ENCODE data around the gene RPS15A. TPM values are rescaled to one million over a fixed set of nuclear protein-coding genes. Genes with fewer than 3 reads are reported as not detected.
"Not testable (repeated sequence)": the region's sequence is repeated elsewhere in the genome, so short reads cannot be mapped to it uniquely, and the experiment has no call there.

The RPS15A gene
- total and polyA plus RNA-seq, 2 experiments from 2014 or later: 588 to 2,370 TPM

GRCh38 chr16:18742870-18743269 is 47.3 kb downstream of the RPS15A start:
- H3K27me3 ChIP-seq; H3K4me3 ChIP-seq; DNase-seq (ENCODE audit: low spot score); H3K9me3 ChIP-seq (ENCODE audit: low read depth); H4K20me1 ChIP-seq (ENCODE audit: insufficient read depth, poor library complexity, severe bottlenecking); H3K36me3 ChIP-seq (replicated peaks; ENCODE audit: insufficient read depth, low read depth); H3K4me2 ChIP-seq; H2AFZ ChIP-seq; H3K27ac ChIP-seq; H3K9me2 ChIP-seq (replicated peaks; ENCODE audit: insufficient read depth); H3K79me2 ChIP-seq; H3K4me1 ChIP-seq (ENCODE audit: insufficient read depth): not testable (repeated sequence)
- WGBS (ENCODE audit: low lambda C conversion rate, missing lambda C conversion rate): 85% methylated on average over 5 of the region's 8 CpGs

GRCh38 chr16:18740027-18740426 is 50.1 kb downstream of the RPS15A start:
- not testable (repeated sequence) for H3K27me3 ChIP-seq; DNase-seq (ENCODE audit: low spot score); H3K79me2 ChIP-seq; H3K27ac ChIP-seq; H3K4me2 ChIP-seq; H3K9me2 ChIP-seq (replicated peaks; ENCODE audit: insufficient read depth); H3K9me3 ChIP-seq (ENCODE audit: low read depth); H2AFZ ChIP-seq; H3K36me3 ChIP-seq (replicated peaks; ENCODE audit: insufficient read depth, low read depth); H4K20me1 ChIP-seq (ENCODE audit: insufficient read depth, poor library complexity, severe bottlenecking); H3K4me3 ChIP-seq; H3K4me1 ChIP-seq (ENCODE audit: insufficient read depth)
- 67% methylated on average over 1 of the region's 3 CpGs for WGBS (ENCODE audit: low lambda C conversion rate, missing lambda C conversion rate)

GRCh38 chr16:18738768-18739167 is 51.4 kb downstream of the RPS15A start:
- H3K9me2 ChIP-seq (replicated peaks; ENCODE audit: insufficient read depth); H3K36me3 ChIP-seq (replicated peaks; ENCODE audit: insufficient read depth, low read depth); H3K4me3 ChIP-seq; H3K79me2 ChIP-seq; H3K4me2 ChIP-seq; H3K4me1 ChIP-seq (ENCODE audit: insufficient read depth); H2AFZ ChIP-seq; H3K9me3 ChIP-seq (ENCODE audit: low read depth); H4K20me1 ChIP-seq (ENCODE audit: insufficient read depth, poor library complexity, severe bottlenecking); H3K27ac ChIP-seq; H3K27me3 ChIP-seq; DNase-seq (ENCODE audit: low spot score): not testable (repeated sequence)
- WGBS (ENCODE audit: low lambda C conversion rate, missing lambda C conversion rate): 84% methylated on average over 4 of the region's 4 CpGs

- not testable (repeated sequence) for DNase-seq (ENCODE audit: low spot score)
Measured at GRCh38 chr16:18734279-18734678, 55.9 kb downstream of the RPS15A start.

More at GRCh38 chr16:18734279-18734678, 55.9 kb downstream of the RPS15A start:
- H3K4me3 ChIP-seq; H3K79me2 ChIP-seq; H3K9me3 ChIP-seq (ENCODE audit: low read depth); H3K27me3 ChIP-seq; H3K36me3 ChIP-seq (replicated peaks; ENCODE audit: insufficient read depth, low read depth); H4K20me1 ChIP-seq (ENCODE audit: insufficient read depth, poor library complexity, severe bottlenecking); H3K4me1 ChIP-seq (ENCODE audit: insufficient read depth); H3K4me2 ChIP-seq; H2AFZ ChIP-seq; H3K27ac ChIP-seq; H3K9me2 ChIP-seq (replicated peaks; ENCODE audit: insufficient read depth): not testable (repeated sequence)
- WGBS (ENCODE audit: low lambda C conversion rate, missing lambda C conversion rate): 90% methylated on average over 16 of the region's 27 CpGs

Other genes with a start within 250 kb of the RPS15A start
- gene NOMO2, start 228.2 kb downstream of the RPS15A start, total RNA-seq: 92.8 and 94.4 TPM in 2 replicates
- 120 and 129 TPM in 2 replicates for gene NOMO2, start 228.2 kb downstream of the RPS15A start, polyA plus RNA-seq
- gene ARL6IP1, start 11.2 kb upstream of the RPS15A start, total RNA-seq: 239 and 348 TPM in 2 replicates
- 138 and 179 TPM in 2 replicates for gene ARL6IP1, start 11.2 kb upstream of the RPS15A start, polyA plus RNA-seq
- 57.0 and 59.8 TPM in 2 replicates for gene SMG1, start 136.1 kb upstream of the RPS15A start, total RNA-seq
- gene SMG1, start 136.1 kb upstream of the RPS15A start, polyA plus RNA-seq: 9.9 and 13.9 TPM in 2 replicates
- gene TMC7, start 193.6 kb upstream of the RPS15A start, total RNA-seq: 5.9 and 6.5 TPM in 2 replicates
- 4.4 and 5.7 TPM in 2 replicates for gene TMC7, start 193.6 kb upstream of the RPS15A start, polyA plus RNA-seq